ENCODE data around the gene CAMK2A.

CAMK2A gene

DNA sequence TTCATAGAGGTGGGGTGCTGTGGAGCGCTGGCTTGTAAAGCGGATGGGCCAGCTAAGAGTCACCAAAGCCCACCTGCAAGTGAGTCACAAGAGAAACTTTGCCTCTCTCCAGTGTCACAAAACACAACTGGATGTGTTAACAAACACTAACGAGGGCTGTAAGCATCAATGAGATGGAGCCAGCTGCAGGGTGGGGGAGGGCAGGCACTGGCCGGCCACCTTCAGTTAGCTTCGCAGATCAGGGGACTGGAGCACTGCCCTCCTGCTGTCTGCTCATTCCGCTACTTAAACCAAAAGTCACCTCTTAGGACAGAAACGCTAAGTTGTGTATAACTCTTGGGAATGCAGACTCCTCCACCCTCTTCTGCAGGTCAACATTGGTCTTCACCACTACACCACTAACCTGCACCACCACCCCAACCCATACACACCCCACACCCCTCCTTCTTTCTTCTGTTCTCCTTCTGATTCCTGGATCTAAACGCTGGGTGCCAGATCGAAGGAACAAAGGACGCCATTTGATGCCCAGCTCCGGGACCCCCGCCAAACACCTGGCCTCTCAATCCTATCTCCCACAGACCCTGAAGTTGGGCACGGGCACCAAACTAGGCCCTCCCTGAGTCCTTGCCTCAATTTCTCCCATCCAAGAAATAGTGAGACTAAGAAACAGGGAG, 11.1 kb upstream of the CAMK2A start:
- DNase-seq (ENCODE audit: low spot score), result no peak

DNA sequence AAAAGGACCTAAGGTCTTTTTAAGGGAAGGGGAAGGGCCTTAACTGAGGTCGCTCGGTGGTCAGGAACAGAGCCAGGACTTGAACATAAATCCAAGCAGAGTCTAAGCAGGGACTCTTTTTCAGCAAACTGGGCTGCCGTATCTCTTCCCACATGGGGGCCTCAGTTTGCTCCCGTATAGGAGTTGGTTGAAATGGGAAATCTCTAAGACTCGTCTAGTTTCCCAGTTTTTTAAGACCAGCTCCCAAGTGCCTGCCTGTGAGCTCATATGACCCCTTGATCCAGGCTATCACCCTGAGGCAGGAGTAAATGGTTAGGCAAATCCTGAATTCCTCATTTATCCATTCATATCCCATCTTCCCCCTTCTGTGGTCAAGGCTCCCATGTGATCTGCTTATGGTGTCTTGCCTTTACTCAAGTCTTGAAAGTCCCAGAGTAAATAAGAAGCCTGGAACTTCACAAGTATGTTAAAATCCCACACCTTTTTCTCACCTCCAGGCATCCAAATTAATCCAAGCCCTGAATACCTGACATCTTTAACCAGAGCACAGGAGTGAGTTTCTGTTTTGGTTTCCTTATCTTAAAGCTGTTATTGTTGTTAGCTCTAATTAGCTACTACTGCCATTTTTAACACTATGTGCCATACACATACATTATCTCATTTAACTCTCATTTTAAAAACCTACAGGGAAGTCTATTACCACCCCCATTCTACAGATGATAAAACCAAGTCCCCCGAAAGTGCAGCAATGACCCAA, 10.2 kb upstream of the CAMK2A start:
- DNase-seq (ENCODE audit: low spot score), result no peak

DNA sequence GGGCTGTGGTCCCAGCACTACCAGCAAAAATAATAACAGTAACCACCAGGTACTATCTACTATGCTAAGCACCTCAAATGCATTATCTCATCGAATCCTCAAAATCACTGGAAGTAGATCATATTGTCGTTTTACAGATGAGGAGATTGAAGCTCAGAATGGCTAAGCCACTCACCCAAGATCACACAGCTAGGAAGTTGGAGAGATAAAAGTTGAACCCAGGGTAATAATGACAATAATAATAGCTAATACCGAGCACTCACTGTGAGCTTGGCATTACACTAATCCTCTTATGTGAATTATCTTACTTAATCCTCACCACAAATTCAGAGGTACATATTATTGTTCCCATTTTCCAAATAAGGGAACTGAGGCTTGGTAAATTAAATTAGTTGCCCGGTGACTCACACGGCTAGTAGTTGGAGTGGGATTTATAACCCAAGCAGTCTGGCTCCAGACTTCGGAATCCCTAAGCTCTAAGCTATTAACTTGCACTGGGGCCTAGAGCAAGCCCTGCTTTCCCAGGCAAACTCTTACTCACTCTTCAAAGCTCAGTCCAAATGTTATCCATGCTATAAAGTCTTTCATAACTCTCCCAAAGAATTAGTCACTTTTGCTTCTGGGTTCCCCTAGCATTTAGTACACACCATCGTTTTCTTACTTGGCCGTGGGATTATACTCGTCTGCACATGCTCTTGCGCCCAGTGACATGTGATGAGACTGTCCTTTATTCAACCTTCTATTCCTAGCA, 9.3 kb upstream of the CAMK2A start:
- DNase-seq (ENCODE audit: low spot score), result no peak

DNA sequence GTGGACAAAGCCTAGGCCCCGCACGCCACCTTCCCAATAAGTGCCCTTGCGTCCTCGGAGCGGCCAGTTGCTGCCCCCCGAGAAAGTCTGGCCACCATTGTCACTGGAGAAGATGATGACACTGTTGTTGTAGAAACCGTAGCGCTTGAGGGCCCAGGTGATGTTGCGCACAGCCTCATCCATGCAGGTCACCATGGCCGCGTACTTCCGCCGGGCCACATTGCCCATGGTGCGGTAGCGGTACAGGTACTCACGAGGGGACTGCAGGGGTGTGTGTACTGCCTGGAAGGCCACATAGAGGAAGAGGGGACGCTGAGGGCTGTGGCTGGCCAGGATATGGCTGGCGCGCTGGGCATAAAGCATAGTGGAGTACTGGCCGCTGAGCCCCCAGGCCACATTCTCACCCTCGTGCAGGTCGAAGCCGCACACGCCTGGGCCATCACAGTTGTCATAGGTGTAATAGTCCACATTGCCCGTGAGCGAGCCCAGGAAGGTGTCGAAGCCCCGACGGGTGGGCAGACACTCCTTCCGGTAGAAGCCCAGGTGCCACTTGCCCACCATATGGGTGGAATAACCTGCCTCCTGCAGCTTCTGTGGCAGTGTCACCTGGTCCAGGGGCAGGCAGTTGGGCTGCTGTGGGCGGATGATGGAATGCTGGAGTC, 8.5 kb upstream of the CAMK2A start:
- no peak for DNase-seq (ENCODE audit: low spot score)

DNA sequence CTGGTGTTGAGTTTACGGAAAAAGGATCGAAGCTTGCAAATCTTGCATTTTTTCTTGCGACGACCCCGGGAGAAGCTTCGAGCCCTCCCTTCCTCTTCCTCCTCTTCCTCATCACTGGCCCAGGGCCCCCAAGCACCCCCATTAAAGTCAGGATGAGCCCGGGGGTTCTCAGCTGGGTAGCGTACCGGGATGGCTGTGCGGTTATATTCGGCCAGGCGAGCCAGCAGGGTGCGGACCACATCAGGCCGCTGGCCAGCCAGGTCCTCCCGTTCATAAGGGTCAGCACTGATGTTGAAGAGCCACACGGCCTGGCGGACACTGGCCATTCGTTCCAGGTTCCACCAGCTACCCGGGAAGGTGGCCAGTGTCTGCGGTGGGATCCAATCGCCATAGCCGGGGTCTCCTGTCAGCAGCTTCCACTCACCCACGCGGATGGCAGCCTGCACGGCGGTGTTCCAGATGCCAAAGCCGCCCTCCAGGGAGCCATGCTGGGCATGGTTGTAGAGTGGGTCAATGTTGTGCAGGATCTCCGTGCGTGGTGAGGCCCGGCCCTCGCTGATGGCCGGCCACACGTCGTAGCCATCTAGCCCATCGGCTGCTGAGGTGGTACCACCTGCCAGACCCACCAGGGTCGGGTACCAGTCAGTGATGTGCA, 7.8 kb upstream of the CAMK2A start:
- no peak for DNase-seq (ENCODE audit: low spot score)

DNA sequence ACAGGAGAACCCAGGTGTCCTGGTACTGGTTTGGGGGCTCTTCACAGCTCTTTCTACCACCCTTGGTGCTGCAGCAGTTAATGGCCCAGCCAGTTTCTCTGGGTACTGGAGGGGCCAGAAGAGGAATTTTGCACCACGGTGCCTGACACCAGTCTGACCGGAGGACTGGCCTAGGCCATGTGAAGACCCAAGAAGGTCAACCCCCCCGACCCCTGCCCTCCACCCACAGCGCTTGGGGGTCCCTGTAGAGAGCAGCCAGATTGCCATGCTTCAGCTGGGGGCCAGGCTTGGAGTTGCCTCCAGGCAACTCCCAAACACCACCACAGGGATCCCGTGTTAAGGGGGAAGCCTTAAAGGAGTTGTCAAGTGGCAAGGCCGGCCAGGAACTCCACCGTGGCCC, 6.9 kb upstream of the CAMK2A start:
- no peak for DNase-seq (ENCODE audit: low spot score)

DNA sequence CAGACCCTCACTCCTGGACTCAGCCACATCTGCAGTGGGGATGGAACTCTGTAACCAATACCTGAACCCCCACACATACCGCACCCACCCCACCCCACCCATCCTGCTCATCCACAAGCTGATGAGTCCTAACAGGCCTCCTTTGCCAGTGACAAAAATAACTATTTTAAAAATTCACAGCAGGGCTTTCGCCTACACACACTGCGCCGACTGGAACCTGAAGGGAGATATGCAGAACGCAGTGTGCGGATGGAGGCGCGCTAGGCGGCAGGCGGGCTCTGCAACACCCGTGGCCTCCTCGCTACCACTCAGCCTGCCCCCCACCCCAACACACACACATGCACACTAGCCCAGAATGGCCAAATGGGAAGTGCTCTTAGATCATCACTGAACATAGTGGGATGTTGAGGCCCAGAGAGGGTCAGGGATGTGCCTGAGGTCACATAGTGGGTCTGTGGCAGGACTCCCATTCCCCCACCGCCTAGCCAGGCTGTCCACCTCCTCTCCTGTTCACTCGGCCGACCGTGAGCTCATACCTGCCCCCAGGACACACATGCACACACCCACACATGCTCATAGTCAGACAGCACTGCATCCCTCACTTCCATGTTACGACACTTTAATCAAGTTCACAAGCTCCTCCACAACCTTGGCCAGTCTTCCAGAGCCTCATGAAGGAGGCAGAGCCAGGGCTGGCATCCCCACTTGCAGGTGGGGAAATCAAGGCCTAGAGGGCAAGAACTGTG, 6.3 kb upstream of the CAMK2A start:
- DNase-seq (ENCODE audit: low spot score), result no peak

- no peak for DNase-seq (ENCODE audit: low spot score)
Measured at GRCh38 chr5:150295172-150295634, 5.6 kb upstream of the CAMK2A start.

GRCh38 chr5:150294551-150295071, 5.0 kb upstream of the CAMK2A start:
- no peak for DNase-seq (ENCODE audit: low spot score)

DNA sequence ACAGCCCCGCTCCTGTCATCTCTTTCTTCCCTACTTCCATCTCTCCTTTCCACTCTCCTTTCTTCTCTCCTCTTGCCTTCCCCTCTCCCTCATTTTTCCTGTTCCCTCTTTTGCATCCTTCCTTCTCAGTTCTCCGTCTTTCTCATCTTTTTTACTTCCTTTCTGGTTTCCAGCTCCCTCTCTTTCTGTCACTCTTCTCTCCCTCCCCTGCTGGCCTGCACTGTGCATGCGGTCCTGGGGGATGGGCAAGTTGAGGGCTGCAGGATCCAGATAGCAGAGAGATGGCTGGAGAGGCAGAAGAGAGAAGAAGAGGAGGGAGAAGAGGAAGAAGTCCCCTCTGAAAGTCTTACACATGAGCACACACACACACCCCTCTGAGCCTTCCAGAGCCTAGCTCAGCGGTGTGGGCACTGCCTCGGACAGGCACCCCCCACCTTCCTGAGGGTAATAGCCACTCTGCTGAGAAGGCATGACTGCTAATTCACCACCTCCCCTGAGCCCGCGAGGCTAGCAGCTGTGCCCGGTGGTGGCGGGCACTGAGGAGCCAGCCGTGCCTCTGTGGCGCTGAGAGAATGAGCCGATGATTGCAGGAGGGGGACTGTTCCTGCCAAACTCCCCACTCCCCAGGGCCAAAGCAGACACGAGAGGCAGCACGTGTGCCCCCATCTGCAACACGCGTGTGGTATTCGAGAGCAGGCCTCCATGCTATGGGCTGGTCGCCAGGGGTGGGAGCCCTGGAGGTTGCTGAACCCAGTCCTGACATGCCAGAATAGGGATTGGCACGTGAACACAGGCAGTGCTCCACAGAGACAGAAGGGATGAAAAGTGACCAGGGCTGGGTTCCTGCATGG, 3.7 kb upstream of the CAMK2A start:
- DNase-seq (ENCODE audit: low spot score), result no peak

- no peak for DNase-seq (ENCODE audit: low spot score)
Measured at GRCh38 chr5:150291388-150292385, 2.1 kb upstream of the CAMK2A start.

DNA sequence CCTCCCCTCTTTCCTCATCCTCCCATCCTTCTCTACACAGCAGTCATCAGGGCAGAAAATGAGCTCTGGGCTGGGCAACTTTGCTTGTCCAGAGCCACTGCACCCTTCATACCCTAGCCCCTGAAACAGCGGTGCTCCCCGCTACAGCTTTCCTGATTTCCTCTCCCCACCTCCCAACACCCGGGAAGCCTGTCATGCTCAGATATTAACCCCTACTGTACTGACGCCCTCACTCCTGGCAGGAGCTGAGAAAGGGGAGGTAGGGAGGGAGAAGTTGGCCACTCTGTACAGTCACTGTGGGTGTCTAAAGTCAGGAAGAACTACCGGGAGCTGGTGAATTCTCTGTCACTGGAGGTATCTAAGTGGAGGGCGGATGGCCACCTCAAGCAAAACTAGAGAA, 782 bp downstream of the CAMK2A start:
- no peak for DNase-seq (ENCODE audit: low spot score)

DNA sequence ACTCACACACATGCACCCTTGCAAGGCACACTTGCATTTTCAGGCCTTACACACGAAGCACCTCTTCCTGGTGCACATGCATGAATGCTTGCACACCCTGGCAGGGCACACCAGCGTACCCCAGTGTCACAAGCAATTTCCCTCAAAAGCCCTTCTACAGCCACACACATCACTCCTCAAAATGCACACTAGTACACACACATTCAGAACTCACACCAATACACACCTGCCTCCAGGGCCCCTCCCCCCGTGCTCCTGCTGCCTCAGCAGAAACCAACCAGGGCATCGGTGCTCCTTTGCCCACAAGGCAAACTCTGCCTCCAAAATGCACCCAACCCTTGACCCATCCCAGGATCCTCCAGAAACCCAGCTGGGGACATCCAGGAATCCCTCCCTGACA, 1.2 kb downstream of the CAMK2A start:
- DNase-seq (ENCODE audit: low spot score), result no peak

DNA sequence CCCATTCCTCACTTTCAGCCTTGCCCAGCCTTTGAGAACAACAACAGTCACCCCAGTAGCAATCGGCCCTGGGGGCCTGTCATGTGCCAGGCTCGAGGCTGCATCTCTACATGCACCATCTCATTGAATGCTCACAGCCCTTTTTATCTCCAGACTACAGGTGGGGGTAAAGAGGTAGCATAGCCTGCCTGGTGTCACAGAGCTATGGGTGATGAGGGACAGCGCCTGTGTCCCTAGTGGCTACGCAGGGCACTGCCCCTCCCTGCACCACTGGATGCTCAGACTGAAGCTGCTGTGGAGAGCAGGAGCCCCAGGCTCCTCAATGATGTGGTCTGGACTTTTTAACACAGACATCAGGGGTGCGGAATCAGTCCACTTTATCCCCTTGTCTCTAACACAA, 2.8 kb downstream of the CAMK2A start:
- peak; percentile 89 for DNase-seq (ENCODE audit: low spot score)

- no peak for DNase-seq (ENCODE audit: low spot score)
Measured at GRCh38 chr5:150285114-150285513, 4.5 kb downstream of the CAMK2A start.

DNA sequence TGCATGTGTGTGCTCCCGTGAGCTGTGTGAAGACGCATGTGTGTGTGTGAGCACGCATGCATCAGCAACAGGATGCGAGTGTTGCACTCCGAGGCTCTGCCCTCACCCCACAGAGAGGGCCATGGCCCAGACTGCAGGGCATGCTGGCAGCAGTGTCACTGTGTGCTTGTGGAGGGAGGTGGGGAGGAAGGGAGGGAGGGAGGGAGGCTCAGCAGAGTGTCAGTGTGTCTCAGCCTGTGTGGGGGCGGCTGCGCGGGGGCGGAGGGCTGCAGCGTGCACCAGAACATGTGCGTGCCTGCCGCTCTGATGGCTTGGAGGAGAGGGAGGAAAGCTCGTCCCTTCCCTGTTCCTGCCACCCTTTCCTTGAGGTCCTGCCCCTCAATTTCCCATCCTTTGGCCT, 5.3 kb downstream of the CAMK2A start:
- DNase-seq (ENCODE audit: low spot score), result no peak

DNA sequence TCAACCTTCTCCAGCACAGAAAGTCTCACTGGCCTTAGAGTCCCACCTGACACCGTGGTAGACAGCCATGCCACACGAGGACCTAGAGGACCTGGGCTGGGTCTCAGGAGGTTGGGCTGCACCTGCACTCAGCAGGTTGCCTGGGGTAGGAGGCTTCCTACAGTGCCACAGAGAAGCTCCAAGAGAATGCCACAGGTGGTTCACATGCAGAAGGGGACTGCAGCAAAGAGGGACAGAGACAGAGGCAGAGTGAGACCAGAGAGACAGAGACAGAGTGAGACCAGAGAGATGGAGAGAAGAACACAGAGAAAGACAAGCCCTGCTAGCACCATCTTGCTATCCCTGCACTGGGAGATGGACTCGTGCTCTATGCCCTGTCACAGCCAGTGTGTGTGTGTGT, 5.7 kb downstream of the CAMK2A start:
- DNase-seq (ENCODE audit: low spot score), result no peak

- no peak for DNase-seq (ENCODE audit: low spot score)
Measured at GRCh38 chr5:150281987-150282386, 7.6 kb downstream of the CAMK2A start.

All from HuH-7 (cell line).